NCI-H1694 treated with DMSO at 0.1 percent for 48 hours (cell line): Measurements from ENCODE around the gene MMD.
A peak's percentile ranks its signal among the peaks of the same experiment; 100 is the strongest.
"Not testable (repeated sequence)": the region's sequence is repeated elsewhere in the genome, so short reads cannot be mapped to it uniquely, and the experiment has no call there.

Experiments
- DNase-seq: peaks from one replicate; lab custom pipeline; 2025; lab: John Stamatoyannopoulos, UW

Gene MMD

GRCh38 chr17:55391764-55392467, 29.7 kb downstream of the MMD start:
- DNase-seq: no peak

- DNase-seq: no peak
These were observed 30.3 kb downstream of the MMD start for GRCh38 chr17:55391244-55391757.

DNA sequence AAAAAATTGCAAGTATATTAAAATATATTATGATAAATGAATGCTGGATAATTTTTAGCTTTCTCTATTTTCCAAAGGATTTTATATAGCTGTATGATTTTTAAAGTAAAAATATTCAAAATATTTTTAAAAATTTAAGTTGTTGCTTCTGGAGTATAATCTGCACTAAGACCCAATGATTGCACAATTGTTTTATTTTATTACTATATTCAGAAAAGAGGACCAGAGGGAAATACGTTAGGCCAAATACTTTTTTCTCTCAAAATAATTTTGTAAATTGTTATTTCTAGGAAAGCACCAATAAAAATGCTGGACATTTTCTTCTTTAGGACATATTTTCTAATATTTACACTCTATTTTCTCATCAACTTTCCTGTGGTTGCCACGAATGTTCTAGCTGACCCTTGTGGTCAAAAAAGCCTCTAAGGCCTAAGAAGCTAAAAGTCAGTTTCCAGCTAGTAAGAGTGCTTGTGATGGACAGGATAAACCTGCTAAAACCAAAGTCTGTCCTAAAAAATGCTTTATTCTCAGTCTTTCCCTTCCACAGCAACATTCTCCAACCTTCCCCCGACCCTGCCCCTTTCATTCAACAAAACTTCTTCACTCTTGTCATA, 31.2 kb downstream of the MMD start:
- no peak for DNase-seq

GRCh38 chr17:55389715-55390114, 31.9 kb downstream of the MMD start:
- DNase-seq: not testable (repeated sequence)

GRCh38 chr17:55388842-55389241, 32.8 kb downstream of the MMD start:
- no peak for DNase-seq

- DNase-seq: no peak
These were observed 34.8 kb downstream of the MMD start for GRCh38 chr17:55386796-55387332.

DNA sequence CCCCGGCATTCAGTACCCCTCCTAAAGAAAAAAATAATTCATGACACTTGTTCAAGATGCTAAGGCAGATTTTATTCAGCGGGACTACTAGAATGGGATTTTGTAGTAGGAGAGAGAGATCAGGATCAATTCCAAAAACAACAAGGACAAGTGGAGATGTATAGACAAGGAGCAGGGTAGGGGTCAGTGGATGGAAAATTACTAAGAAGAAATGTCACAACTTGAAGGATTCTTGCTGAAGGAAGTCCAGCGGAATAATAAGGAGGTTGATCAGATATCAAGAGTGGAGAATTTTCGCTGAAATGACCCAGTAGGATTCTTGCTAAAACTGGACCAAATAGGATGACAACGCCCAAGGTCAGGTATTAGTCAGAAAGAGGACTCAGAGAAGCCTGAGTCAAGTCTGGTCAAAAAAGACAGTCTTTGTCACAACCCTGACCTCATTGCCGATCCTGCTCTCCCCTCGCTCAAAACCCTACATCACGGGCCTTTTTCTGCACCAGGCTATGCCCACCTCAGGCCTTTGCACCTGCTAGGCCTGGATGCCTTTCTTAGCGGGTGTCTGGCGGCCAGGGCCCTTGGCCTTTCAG, 36.9 kb downstream of the MMD start:
- no peak for DNase-seq

- no peak for DNase-seq
These were observed 37.6 kb downstream of the MMD start for GRCh38 chr17:55383771-55384642.

GRCh38 chr17:55381017-55381770, 40.4 kb downstream of the MMD start:
- no peak for DNase-seq

DNA sequence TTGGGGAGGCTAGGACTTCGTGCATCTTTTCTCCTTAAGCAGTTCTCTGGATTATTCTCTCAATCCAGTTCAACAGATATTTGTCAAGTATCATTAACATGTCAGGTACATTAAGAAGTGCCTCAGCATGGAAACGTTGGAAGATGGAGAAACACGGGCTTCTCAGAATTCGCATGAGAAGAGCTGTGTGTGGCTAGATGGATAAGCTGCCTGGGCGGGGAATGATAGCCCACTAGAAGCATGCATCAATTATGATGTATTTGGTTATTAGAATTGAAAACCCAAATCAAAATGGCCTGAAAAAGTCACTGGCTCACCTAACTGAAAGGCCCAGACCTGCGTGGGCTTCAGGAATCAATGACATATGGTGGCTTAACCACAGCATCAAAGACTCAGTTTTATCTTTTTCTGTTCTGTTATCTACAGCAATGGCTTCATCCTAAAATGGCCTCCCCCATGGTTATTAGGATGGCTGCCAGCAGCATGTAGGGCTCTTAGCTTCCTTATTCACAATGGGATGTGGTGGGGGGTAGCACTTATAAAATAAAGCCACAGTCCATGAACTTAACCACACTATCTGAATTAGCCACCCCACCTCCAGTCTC, 43.9 kb downstream of the MMD start:
- no peak for DNase-seq

DNA sequence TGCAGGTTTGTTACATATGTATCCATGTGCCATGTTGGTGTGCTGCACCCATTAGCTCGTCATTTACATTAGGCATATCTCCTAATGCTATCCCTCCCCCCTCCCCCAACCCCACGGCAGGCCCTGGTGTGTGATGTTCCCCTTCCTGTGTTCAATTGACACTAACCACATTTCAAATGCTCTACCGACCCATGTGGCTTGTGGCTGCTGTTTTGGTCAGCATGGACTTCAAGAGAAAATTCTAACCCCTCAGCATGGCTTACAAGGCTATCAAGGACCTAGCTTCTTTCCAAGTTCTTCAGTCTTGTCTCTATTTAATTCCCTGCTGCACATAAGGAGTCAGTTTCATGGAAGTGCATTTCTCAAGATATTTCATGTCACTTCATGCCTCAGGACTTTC, 52.9 kb downstream of the MMD start:
- DNase-seq: no peak

- DNase-seq: peak; percentile 32
These were observed 55.6 kb downstream of the MMD start for GRCh38 chr17:55366020-55366481.

- DNase-seq: no peak
These were observed 58.6 kb downstream of the MMD start for GRCh38 chr17:55363033-55363432.

- DNase-seq: no peak
These were observed 60.7 kb downstream of the MMD start for GRCh38 chr17:55360971-55361370.

- peak; percentile 86 for DNase-seq
These were observed 65.0 kb downstream of the MMD start for GRCh38 chr17:55356434-55357328.

DNA sequence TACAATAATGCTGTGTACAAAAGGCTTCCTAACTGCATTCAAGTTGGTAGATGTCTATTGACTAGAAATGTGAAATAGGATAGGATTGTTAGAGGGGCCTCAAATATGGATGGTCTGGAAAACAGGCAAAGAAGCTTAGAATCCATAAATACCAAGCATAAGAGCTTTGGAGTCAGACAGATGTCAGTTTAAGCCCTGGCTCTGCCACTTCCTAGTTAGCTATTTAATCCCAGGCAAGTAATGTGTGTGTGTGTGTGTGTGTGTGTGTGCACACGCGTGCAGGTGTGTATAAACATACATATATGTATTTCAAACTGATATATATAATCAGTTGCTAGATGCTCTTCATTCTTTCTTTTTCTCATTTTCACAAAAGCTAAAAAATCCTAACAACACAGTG, 66.7 kb downstream of the MMD start:
- no peak for DNase-seq

GRCh38 chr17:55354010-55354409, 67.6 kb downstream of the MMD start:
- DNase-seq: no peak

DNA sequence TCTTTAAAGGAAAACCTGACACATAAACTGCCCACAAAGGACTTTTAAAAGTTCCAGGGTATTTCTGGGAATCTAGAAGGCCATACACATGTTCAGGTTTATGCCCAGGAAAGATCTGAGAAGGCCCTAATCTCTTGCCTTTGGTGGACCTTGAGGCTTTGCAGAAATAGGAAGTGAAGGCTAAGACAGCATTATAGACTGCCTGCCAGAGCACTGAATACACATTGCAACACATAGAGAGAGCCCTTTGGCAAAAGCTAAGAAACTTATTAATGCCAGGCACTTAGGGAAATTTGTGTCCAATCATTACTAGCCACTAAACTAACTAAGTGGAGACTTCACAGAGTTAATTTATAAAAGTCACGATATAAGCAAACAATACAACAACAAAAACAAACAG, 70.4 kb downstream of the MMD start:
- no peak for DNase-seq

DNA sequence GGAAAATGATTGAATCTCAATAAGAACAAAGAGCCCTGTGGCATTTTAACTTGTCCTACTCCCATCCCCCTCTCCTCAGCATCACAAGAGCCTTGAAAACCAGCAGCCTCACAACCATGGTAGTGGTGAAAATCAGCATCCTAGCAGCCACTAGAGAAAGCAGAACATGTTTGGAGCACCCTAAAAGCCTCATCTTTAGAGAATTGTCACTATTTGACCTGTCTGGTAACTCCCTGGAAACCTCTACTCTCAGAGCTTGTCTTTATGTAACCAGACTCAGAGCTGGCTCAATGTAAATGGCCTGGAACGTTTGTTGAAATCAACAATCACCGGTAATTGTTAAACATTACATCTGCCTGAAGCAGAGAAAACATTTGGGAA, 70.8 kb downstream of the MMD start:
- no peak for DNase-seq
